Fibroblast of lung (primary cell): ENCODE results near the gene CLEC12A. TPM values are rescaled to one million over a fixed set of nuclear protein-coding genes. Genes with fewer than 3 reads are reported as not detected.
"Not testable (repeated sequence)": the region's sequence is repeated elsewhere in the genome, so short reads cannot be mapped to it uniquely, and the experiment has no call there.

Source experiments
- DNase-seq, 2 donors: peaks; one replicate each; pipeline versions ENCODE4 v3.0.0 to v3.0.0-alpha.2; 2010; ENCODE audit warnings: low read depth in 2 of 2
- H2AFZ ChIP-seq: 2 replicates; pipeline ENCODE4 v1.5.1; 2012; ENCODE audit warnings: low read length, control low read depth, inconsistent platforms
- H3K27ac ChIP-seq: 2 replicates; pipeline ENCODE4 v1.5.1; 2011; ENCODE audit warnings: low read length, control low read depth; ENCODE audit not compliant: insufficient read depth
- H3K27me3 ChIP-seq: 2 replicates; pipeline ENCODE4 v1.5.1; 2011; ENCODE audit warnings: mild to moderate bottlenecking, low read length; ENCODE audit not compliant: control insufficient read depth, insufficient read depth
- H3K36me3 ChIP-seq: 2 replicates; pipeline ENCODE4 v1.5.1; 2011; ENCODE audit warnings: low read length; ENCODE audit not compliant: control insufficient read depth, insufficient read depth
- H3K4me1 ChIP-seq: 2 replicates; pipeline ENCODE4 v1.5.1; 2011; ENCODE audit warnings: low read length; ENCODE audit not compliant: control insufficient read depth, insufficient read depth; ENCODE audit errors: extremely low read depth
- H3K4me2 ChIP-seq: 2 replicates; pipeline ENCODE4 v1.5.1; 2011; ENCODE audit warnings: low read length, control low read depth; ENCODE audit not compliant: insufficient read depth; ENCODE audit errors: extremely low read depth
- H3K4me3 ChIP-seq, 4 experiments: fragments of 200-600 bp in 1 of 4; sonication (generic) in 1 of 4; replicated peaks in 1 of 4; 2 replicates each; pipeline ENCODE4 v1.5.1; 2011 to 2016; ENCODE audit warnings: low read length in 4 of 4, low read depth in 3 of 4, mild to moderate bottlenecking in 3 of 4, control low read depth in 2 of 4, inconsistent platforms in 1 of 4, mixed read lengths in 1 of 4; ENCODE audit not compliant: insufficient read depth in 1 of 4; ENCODE audit errors: control extremely low read depth in 1 of 4
- H3K79me2 ChIP-seq: 2 replicates; pipeline ENCODE4 v1.5.1; 2012; ENCODE audit warnings: mild to moderate bottlenecking, low read length, inconsistent platforms; ENCODE audit not compliant: control insufficient read depth, insufficient read depth
- H3K9ac ChIP-seq: 2 replicates; pipeline ENCODE4 v1.5.1; 2011; ENCODE audit warnings: mild to moderate bottlenecking, low read length, control low read depth; ENCODE audit not compliant: insufficient read depth
- H3K9me3 ChIP-seq: 2 replicates; pipeline ENCODE4 v1.5.1; 2012; ENCODE audit warnings: low read depth, low read length; ENCODE audit not compliant: control insufficient read depth, insufficient read depth
- H4K20me1 ChIP-seq: 2 replicates; pipeline ENCODE4 v1.5.1; 2011; ENCODE audit warnings: low read length; ENCODE audit not compliant: control insufficient read depth, insufficient read depth; ENCODE audit errors: extremely low read depth
- EZH2 ChIP-seq: IDR thresholded peaks from 2 replicates; pipeline ENCODE4 v1.5.1; 2012; ENCODE audit warnings: low read length, control low read depth, mild to moderate bottlenecking; ENCODE audit errors: missing control alignments
- polyA plus RNA-seq, 2 donors: library from polyadenylated mRNA; depleted of rRNA in 1 of 2; stranded (reverse) in 1 of 2; unstranded in 1 of 2; fragments of >200 nt; gene quantifications; 2 replicates each; pipeline ENCODE4 v1.2.1, GENCODE V29; 2011 to 2012; ENCODE audit warnings: missing spikeins in 1 of 2
- total RNA-seq: library from RNA; depleted of rRNA; stranded (reverse); fragments of >200 nt; gene quantifications from 2 replicates; pipeline ENCODE4 v1.2.1, GENCODE V29; 2014
- TF ChIP-seq, protein P1 (sequence below), 2 donors: IDR thresholded peaks in 1 of 2; conservative IDR thresholded peaks in 1 of 2; 1 replicate in 1 of 2; 2 replicates in 1 of 2; pipeline ENCODE4 v1.5.1; 2011 to 2012; ENCODE audit warnings: low read length in 2 of 2, control low read depth in 1 of 2, inconsistent platforms in 1 of 2, low read depth in 1 of 2, mild to moderate bottlenecking in 1 of 2

CLEC12A gene
- total and polyA plus RNA-seq, 2 donors (not counting 1 experiment from before 2014, with no cell fraction given), result not detected

GRCh38 chr12:10021342-10021741, 50.1 kb downstream of the CLEC12A start:
- Histone ChIP-seq H3K4me2 (no peak overlapping the region), H3K36me3 (no peaks in the 10 kb centered on the region), H3K27ac (no peak overlapping the region), H3K4me3 (no peak overlapping the region), H3K27me3 (no peaks in the 10 kb centered on the region), H4K20me1 (no peaks in the 10 kb centered on the region), H3K79me2 (no peaks in the 10 kb centered on the region), H2AFZ (no peak overlapping the region), H3K9me3 (no peaks in the 10 kb centered on the region), H3K4me1 (no peaks in the 10 kb centered on the region), H3K9ac (no peak overlapping the region)
- TF ChIP-seq EZH2, result no peak
- TF ChIP-seq, protein P1, sequence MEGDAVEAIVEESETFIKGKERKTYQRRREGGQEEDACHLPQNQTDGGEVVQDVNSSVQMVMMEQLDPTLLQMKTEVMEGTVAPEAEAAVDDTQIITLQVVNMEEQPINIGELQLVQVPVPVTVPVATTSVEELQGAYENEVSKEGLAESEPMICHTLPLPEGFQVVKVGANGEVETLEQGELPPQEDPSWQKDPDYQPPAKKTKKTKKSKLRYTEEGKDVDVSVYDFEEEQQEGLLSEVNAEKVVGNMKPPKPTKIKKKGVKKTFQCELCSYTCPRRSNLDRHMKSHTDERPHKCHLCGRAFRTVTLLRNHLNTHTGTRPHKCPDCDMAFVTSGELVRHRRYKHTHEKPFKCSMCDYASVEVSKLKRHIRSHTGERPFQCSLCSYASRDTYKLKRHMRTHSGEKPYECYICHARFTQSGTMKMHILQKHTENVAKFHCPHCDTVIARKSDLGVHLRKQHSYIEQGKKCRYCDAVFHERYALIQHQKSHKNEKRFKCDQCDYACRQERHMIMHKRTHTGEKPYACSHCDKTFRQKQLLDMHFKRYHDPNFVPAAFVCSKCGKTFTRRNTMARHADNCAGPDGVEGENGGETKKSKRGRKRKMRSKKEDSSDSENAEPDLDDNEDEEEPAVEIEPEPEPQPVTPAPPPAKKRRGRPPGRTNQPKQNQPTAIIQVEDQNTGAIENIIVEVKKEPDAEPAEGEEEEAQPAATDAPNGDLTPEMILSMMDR (conservative IDR thresholded peaks at IDR 0.05 in 1 of 2, IDR thresholded peaks at IDR 0.05 in 1 of 2; ENCODE audit: low read depth in 1 of 2, low read length in 2 of 2), result no peak
- no peak for DNase-seq

GRCh38 chr12:10025236-10025635, 54.0 kb downstream of the CLEC12A start:
- H3K9ac ChIP-seq, result no peak overlapping the region
- no peaks in the 10 kb centered on the region for H3K9me3 ChIP-seq
- H4K20me1 ChIP-seq, result no peaks in the 10 kb centered on the region
- no peaks in the 10 kb centered on the region for H3K27me3 ChIP-seq
- H3K4me3 ChIP-seq, result no peak overlapping the region
- H3K79me2 ChIP-seq, result no peaks in the 10 kb centered on the region
- no peaks in the 10 kb centered on the region for H3K36me3 ChIP-seq
- no peak for DNase-seq
- no peaks in the 10 kb centered on the region for H3K4me1 ChIP-seq
- no peak for TF ChIP-seq EZH2
- TF ChIP-seq, protein P1 (conservative IDR thresholded peaks at IDR 0.05 in 1 of 2, IDR thresholded peaks at IDR 0.05 in 1 of 2; ENCODE audit: low read depth in 1 of 2, low read length in 2 of 2), result no peak
- H3K27ac ChIP-seq, result no peak overlapping the region
- no peak overlapping the region for H3K4me2 ChIP-seq
- H2AFZ ChIP-seq, result no peak overlapping the region

DNA sequence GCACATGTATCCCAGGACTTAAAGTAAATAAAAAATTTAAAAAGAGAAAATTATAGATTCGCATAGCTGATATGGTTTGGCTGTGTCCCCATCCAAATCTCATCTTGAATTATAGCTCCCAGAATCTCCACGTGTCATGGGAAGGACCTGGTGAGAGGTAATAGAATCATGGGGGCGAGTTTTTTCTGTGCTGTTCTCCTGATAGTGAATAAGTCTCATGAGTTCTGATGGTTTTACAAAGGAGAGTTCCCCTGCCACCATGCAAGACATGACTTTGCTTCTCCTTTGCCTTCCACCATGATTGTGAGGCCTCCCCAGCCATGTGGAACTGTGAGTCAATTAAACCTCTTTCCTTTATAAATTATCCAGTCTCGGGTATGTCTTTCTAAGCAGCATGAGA, 55.5 kb downstream of the CLEC12A start:
- H3K4me2 ChIP-seq, H3K9me3 ChIP-seq, H3K4me1 ChIP-seq, H2AFZ ChIP-seq, H3K27me3 ChIP-seq, H3K4me3 ChIP-seq, H3K36me3 ChIP-seq, H3K9ac ChIP-seq, H3K79me2 ChIP-seq, H3K27ac ChIP-seq, H4K20me1 ChIP-seq, DNase-seq: not testable (repeated sequence)

DNA sequence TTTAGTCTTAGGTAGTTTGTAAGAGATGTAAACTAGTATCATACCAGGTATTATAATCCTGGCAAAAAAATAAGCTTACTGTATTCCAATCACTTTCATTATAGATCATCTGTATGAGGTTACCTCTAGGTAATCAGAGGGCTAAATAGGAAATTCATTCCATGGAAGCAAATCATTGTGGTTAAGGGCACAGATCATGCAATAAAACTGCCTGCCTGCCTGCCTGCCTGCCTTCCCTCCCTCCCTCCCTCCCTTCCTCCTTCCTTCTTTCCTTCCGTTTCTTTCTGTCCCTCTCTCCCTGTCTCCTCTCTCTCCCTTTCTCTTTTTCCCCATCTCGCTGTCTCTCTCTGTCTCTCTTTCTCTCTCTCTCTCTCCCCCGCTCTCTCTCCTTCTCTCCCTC, 56.1 kb downstream of the CLEC12A start:
- TF ChIP-seq, protein P1 (conservative IDR thresholded peaks at IDR 0.05 in 1 of 2, IDR thresholded peaks at IDR 0.05 in 1 of 2; ENCODE audit: low read depth in 1 of 2, low read length in 2 of 2), result no peak
- no peak for TF ChIP-seq EZH2
- no peaks in the 10 kb centered on the region for H3K9me3 ChIP-seq
- no peak overlapping the region for H2AFZ ChIP-seq
- no peak overlapping the region for H3K27ac ChIP-seq
- DNase-seq, result peak in 1 of 2 donors; percentile 8
- H3K4me2 ChIP-seq, result no peak overlapping the region
- H4K20me1 ChIP-seq, result no peaks in the 10 kb centered on the region
- H3K4me3 ChIP-seq, result no peak overlapping the region
- H3K27me3 ChIP-seq, result no peaks in the 10 kb centered on the region
- H3K79me2 ChIP-seq, result no peaks in the 10 kb centered on the region
- H3K36me3 ChIP-seq, result no peaks in the 10 kb centered on the region
- H3K9ac ChIP-seq, result no peak overlapping the region
- H3K4me1 ChIP-seq, result no peaks in the 10 kb centered on the region
